HG03565 (cell line): Measurements from ENCODE around the gene ADGRB3.
"Not testable (repeated sequence)": the region's sequence is repeated elsewhere in the genome, so short reads cannot be mapped to it uniquely, and the experiment has no call there.

ENCODE experiments used
- ATAC-seq: cut with Tn5 transposase; IDR thresholded peaks from one replicate; pipeline ENCODE4 v1.9.1; 2021; ENCODE audit warnings: mild to moderate bottlenecking, moderate library complexity; ENCODE audit not compliant: unreplicated experiment

ADGRB3 gene

GRCh38 chr6:68737061-68737460, 102.0 kb downstream of the ADGRB3 start:
- no peak for ATAC-seq

DNA sequence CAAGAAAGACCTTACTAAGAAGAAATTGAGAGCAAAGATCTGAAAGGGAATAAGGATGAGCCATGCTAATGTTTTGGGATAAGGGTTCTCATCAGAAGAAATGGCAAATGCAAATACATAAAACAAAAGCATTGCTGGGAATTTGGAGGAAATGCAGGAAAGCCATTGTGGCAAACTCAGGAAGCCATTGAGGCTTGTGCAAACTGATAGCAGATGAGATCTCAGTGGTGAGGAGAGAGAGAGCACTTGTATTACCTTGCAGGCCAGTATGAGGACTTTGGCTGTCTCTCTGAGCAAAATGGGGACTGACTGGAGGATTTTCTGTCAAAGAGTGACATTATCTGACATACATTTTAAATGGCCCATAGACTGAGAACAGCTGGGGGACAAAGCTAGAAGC, 103.0 kb downstream of the ADGRB3 start:
- no peak for ATAC-seq

GRCh38 chr6:68740828-68741500, 105.9 kb downstream of the ADGRB3 start:
- peak; percentile 46 for ATAC-seq

DNA sequence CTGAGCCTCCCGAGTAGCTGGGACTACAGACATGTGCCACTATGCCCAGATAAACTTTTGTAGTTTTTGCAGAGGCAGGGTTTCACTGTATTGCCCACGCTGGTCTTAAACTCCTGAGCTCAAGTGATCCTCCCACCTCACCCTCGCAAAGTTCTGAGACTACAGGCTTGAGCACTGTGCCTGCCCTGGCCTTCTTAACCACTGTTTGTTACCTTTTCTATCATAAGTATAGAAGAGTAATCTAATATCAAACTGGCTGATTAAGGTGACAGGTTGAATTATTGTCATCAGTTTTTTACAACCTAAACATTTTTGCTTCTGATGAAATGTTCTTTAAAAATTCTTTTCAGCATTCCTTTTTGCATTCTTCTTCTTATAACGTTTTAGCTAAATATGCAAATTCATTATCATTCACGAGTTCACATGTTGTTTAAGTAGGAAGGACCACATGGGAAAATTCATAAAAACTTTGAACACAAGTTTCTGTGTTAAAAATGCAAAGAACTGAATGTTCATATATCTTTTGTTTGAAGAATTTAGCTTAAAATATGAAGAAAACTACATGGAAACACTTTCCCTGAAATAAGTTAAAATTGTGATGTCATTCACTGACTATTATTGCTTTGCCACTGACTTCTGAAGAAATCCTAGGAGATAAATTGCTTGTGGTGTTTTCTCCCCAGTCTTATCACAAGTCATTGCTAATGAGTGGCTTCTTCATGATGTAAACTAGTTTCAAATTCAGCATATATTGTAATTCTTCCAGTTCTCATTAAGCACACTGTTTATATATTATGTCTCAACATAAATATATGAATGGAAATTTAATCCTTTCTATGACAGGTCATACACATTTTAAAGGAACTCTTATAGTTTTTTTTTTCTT, 106.7 kb downstream of the ADGRB3 start:
- ATAC-seq, result peak; percentile 8

- no peak for ATAC-seq
Measured at GRCh38 chr6:68743099-68743498, 108.0 kb downstream of the ADGRB3 start.

GRCh38 chr6:68744376-68744775, 109.3 kb downstream of the ADGRB3 start:
- ATAC-seq, result not testable (repeated sequence)

GRCh38 chr6:68746376-68746775, 111.3 kb downstream of the ADGRB3 start:
- ATAC-seq, result no peak

DNA sequence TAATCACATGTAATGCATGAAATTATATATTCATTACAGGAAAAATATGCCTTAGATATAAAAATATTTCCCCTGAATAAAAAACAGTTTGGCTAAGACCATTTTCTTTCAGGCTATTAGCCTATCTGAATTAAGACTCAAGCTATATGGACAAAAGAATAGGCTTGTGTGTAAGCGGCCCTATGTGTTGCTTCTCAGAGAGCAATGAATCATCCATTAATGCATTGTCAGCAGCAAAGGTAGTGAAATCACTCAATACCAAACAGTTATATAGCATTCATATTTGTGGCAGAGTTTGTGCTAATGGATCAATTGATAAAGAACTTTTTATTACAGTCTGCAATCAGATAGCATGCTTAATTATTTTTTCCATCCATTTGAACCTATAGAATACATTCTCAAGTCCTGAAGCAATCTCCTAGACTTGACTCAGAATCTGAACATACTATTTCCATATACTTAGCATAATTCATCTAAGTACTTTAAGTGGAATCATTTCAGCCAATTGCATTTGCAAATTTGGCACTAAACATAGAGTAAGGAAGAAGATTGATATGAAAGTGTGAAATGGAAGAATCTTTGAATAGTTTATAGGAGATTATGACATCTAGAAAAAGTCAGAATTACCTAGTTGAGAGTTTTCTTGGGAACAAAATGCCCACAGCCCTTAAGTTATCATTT, 112.2 kb downstream of the ADGRB3 start:
- no peak for ATAC-seq

DNA sequence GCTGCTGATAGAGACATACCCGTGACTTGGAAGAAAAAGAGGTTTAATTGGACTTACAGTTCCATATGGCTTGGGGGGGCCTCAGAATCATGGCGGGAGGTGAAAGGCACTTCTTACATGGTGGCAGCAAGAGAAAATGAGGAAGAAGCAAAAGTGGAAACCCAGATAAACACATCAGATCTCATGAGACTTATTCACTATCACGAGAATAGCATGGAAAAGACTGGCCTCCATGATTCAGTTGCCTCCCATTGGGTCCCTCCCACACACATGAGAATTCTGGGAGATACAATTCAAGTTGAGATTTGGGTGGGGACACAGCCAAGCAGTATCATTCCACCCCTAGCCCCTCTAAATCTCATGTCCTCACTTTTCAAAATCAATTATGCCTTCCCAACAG, 112.8 kb downstream of the ADGRB3 start:
- not testable (repeated sequence) for ATAC-seq

- ATAC-seq, result no peak
Measured at GRCh38 chr6:68754681-68755213, 119.7 kb downstream of the ADGRB3 start.

GRCh38 chr6:68756454-68757375, 121.6 kb downstream of the ADGRB3 start:
- no peak for ATAC-seq

- no peak for ATAC-seq
Measured at GRCh38 chr6:68757821-68758220, 122.7 kb downstream of the ADGRB3 start.

DNA sequence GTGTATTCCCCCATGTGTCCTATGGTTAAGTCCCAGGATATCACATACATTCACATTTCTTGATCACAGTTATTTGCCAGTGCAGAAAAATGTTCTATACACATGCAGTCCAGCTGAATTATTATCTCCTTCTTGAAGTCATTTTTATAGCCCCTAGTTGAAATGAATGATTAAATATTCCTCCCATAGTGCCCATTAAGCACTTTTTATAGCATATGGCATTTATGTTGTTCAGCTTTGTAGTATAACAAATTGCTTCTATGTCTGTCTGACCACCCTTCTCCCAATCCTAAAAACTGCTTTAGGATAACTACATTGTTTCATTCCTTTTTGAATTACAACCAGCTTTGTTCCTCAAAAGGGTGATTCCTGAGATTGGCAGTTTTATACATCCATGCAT, 123.5 kb downstream of the ADGRB3 start:
- no peak for ATAC-seq

GRCh38 chr6:68760485-68760884, 125.4 kb downstream of the ADGRB3 start:
- ATAC-seq, result no peak

GRCh38 chr6:68760941-68761676, 126.0 kb downstream of the ADGRB3 start:
- ATAC-seq, result no peak

- ATAC-seq, result no peak
Measured at GRCh38 chr6:68761985-68762384, 126.9 kb downstream of the ADGRB3 start.

GRCh38 chr6:68771426-68771825, 136.3 kb downstream of the ADGRB3 start:
- ATAC-seq, result no peak

- ATAC-seq, result no peak
Measured at GRCh38 chr6:68774843-68775242, 139.8 kb downstream of the ADGRB3 start.

DNA sequence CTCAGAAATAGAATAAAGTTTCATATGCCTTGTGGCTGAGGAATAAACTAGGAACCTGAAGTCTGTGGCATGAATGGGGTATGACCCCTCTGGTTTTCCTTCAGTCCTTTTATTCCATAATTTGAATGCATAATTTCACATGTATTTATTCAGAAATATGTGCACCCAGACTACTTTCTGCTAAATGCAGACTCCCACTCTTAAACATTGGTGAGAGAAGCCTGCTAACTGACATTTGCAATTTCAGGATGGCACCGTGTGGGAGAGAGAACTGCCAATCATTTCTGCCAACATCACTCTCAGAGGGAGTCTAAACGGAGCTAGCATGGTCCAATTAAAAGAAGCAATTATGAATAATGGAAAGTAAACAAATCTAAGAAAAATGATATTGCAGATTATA, 141.3 kb downstream of the ADGRB3 start:
- no peak for ATAC-seq

- ATAC-seq, result no peak
Measured at GRCh38 chr6:68777956-68778355, 142.9 kb downstream of the ADGRB3 start.
